ENCODE data around the gene OST4.
A peak's percentile ranks its signal among the peaks of the same experiment; 100 is the strongest.

The OST4 gene

GRCh38 chr2:27092696-27093429 is 21.4 kb upstream of the OST4 start:
- no peak for DNase-seq

- DNase-seq = no peak
Measured at GRCh38 chr2:27091746-27092695, 20.6 kb upstream of the OST4 start.

- no peak for DNase-seq
Measured at GRCh38 chr2:27089111-27089954, 17.9 kb upstream of the OST4 start.

- DNase-seq = no peak
Measured at GRCh38 chr2:27088634-27089033, 17.2 kb upstream of the OST4 start.

GRCh38 chr2:27087823-27088410 is 16.5 kb upstream of the OST4 start:
- DNase-seq = no peak

GRCh38 chr2:27086724-27087593 is 15.5 kb upstream of the OST4 start, which contains the start of gene KHK:
Gene KHK, plus strand, starts transcription at chr2:27086772. Its CDS starts 488 bp downstream, at chr2:27087260.
- no peak for DNase-seq

GRCh38 chr2:27086090-27086723 is 14.8 kb upstream of the OST4 start:
- peak; percentile 95 to 99 (median 97) for DNase-seq

GRCh38 chr2:27085673-27086089 is 14.2 kb upstream of the OST4 start:
- peak in 1 of 4 experiments; percentile 17 for DNase-seq

GRCh38 chr2:27085062-27085672 is 13.7 kb upstream of the OST4 start:
- DNase-seq = no peak

- no peak for DNase-seq
Measured at GRCh38 chr2:27084297-27085061, 13.0 kb upstream of the OST4 start.

- no peak for DNase-seq
Measured at GRCh38 chr2:27083410-27084296, 12.2 kb upstream of the OST4 start.

- DNase-seq = no peak
Measured at GRCh38 chr2:27082773-27083409, 11.4 kb upstream of the OST4 start.

- no peak for DNase-seq
Measured at GRCh38 chr2:27081984-27082772, 10.7 kb upstream of the OST4 start.

GRCh38 chr2:27080603-27080936 is 9.1 kb upstream of the OST4 start:
- DNase-seq = no peak

GRCh38 chr2:27080140-27080469 is 8.7 kb upstream of the OST4 start:
- no peak for DNase-seq

GRCh38 chr2:27079233-27080139 is 8.0 kb upstream of the OST4 start:
- no peak for DNase-seq
